Measurements from ENCODE around the gene SH3RF1.
A peak's percentile ranks its signal among the peaks of the same experiment; 100 is the strongest.

The SH3RF1 gene

DNA sequence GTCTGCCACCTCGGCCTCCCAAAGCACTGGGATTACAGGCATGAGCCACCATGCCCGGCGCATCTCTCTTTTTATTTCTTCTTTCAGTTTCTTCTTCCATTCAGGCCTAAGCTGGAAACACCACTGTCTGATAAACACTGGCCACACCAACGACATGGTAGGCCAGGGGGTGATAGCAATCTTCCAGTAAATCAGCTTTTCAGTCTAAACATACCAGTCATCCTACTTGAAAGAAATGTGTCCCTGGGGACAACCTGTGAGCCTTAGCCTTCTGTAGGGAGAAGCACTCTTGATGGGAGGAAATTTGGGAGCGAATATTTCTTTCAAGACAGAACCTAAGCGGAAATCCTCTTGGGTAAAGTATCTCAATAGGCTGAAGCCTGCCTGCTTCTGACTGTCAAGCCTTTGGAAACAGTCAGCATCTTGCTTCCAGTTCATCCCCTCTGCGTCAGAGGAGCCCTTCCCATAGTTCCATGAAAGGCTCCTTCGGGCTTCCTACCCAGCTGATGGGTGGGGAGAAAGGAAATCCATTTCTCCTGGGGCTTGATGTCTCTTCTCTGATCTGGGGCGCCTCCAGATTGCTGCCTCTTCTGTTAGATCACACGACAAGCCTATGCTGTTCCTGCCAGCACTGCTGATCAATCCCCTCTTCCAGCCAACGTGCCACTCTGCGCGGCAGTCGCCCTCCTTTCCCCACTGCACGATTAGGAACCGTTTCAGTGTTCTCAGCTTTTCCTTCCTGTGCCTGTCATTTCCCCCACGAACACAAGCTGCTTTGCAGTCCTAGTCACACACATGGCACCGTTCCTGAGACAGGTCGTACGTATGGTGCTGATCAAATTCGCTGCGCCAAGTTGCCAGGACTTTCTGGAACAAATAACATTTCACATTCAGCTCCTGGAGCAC lies 211.2 kb downstream of the SH3RF1 start:
- no peak overlapping the region for H3K27ac ChIP-seq (ENCODE audit: insufficient read depth in 1 of 2, low read depth in 1 of 2, low read length in 2 of 2, poor library complexity in 1 of 2, severe bottlenecking in 2 of 2)
- CTCF ChIA-PET, result interaction anchor here (0.9 to 1.5 kb wide), 3 partner anchors 9 to 14 kb away, joined by 3 read pairs; no protein-coding TSS in a partner anchor

DNA sequence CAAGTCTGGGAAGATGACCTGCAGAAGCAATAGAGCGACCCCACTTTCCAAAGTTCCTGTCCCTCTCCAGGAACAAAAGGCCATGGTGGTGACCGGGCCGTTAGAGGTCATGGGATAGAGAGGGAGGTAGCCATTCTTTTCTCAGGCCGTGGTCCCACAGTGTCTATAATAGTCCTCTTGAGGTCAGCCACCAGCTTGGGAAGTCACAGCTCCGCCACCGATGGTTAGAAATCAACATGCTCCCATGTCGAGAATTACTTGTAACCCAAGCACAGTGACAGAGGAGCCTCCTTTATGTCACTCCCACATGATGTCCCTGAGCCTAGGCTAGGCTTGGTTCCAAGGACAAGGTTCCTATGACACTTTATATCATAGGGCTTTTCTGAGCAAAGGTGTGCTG lies 212.4 kb downstream of the SH3RF1 start:
- POLR2A ChIA-PET, result no interaction called here
- Histone ChIP-seq H3K4me1 (ENCODE audit: control extremely low read depth in 1 of 4, control insufficient read depth in 4 of 4, insufficient read depth in 4 of 4, low read length in 3 of 4) (peaks cover 0 to 12% (median 9%) of the 10 kb centered on the region in 4 experiments), H3K9me3 (ENCODE audit: control extremely low read depth in 1 of 5, control insufficient read depth in 4 of 5, insufficient read depth in 2 of 5, low read depth in 1 of 5, low read length in 4 of 5) (no peaks in the 10 kb centered on the region), H3K4me3 (ENCODE audit: control insufficient read depth in 1 of 7, extremely low read depth in 1 of 7, insufficient read depth in 4 of 7, low read depth in 2 of 7, low read length in 6 of 7) (no peak overlapping the region), H3K27me3 (replicated peaks in 2 of 5; ENCODE audit: control insufficient read depth in 4 of 5, insufficient read depth in 5 of 5, low read length in 4 of 5) (no peaks in the 10 kb centered on the region), H3K27ac (ENCODE audit: insufficient read depth in 1 of 2, low read depth in 1 of 2, low read length in 2 of 2, poor library complexity in 1 of 2, severe bottlenecking in 2 of 2) (no peak overlapping the region), H3K36me3 (ENCODE audit: control insufficient read depth in 4 of 4, insufficient read depth in 4 of 4, low read length in 3 of 4) (no peaks in the 10 kb centered on the region)
- no peak for DNase-seq
- CTCF ChIA-PET, result no interaction called here
- WGBS (ENCODE audit: insufficient coverage), result 96% methylated on average over 7 of the region's 7 CpGs

More for the DNA sequence above, 211.2 kb downstream of the SH3RF1 start:
- Histone ChIP-seq H3K4me1 (ENCODE audit: control extremely low read depth in 1 of 4, control insufficient read depth in 4 of 4, insufficient read depth in 4 of 4, low read length in 3 of 4) (peaks cover 0 to 12% (median 9%) of the 10 kb centered on the region in 4 experiments), H3K9me3 (ENCODE audit: control extremely low read depth in 1 of 5, control insufficient read depth in 4 of 5, insufficient read depth in 2 of 5, low read depth in 1 of 5, low read length in 4 of 5) (no peaks in the 10 kb centered on the region), H3K4me3 (ENCODE audit: control insufficient read depth in 1 of 7, extremely low read depth in 1 of 7, insufficient read depth in 4 of 7, low read depth in 2 of 7, low read length in 6 of 7) (peak overlapping the region in 1 of 7 experiments; percentile 3), H3K27me3 (replicated peaks in 2 of 5; ENCODE audit: control insufficient read depth in 4 of 5, insufficient read depth in 5 of 5, low read length in 4 of 5) (no peaks in the 10 kb centered on the region), H3K36me3 (ENCODE audit: control insufficient read depth in 4 of 4, insufficient read depth in 4 of 4, low read length in 3 of 4) (no peaks in the 10 kb centered on the region)
- 49% methylated on average over 20 of the region's 22 CpGs for WGBS (ENCODE audit: insufficient coverage)
- POLR2A ChIA-PET, result no interaction called here
- DNase-seq, result peak in 1 of 3 donors; percentile 10

DNA sequence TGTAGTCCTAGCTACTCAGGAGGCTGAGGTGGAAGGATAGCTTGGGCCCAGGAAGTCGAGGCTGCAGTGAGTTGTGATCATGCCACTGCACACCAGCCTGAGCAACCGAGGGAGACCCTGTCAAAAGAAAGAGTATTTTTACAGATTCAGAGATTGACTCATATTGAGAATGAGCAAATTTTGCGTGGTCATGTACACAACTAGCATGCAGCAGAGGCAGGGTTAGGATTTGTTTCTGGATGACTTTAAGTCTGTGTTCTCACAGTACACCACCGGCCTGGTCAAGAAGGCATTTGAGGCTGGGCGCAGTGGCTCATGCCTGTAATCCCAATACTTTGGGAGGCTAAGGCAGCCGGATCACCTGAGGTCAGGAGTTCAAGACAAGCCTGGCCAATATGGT lies 215.9 kb downstream of the SH3RF1 start:
- ChIA-PET POLR2A (no interaction called here), CTCF (no interaction called here)
- Histone ChIP-seq H3K4me3 (ENCODE audit: control insufficient read depth in 1 of 7, extremely low read depth in 1 of 7, insufficient read depth in 4 of 7, low read depth in 2 of 7, low read length in 6 of 7) (no peak overlapping the region), H3K9me3 (ENCODE audit: control extremely low read depth in 1 of 5, control insufficient read depth in 4 of 5, insufficient read depth in 2 of 5, low read depth in 1 of 5, low read length in 4 of 5) (no peaks in the 10 kb centered on the region), H3K36me3 (ENCODE audit: control insufficient read depth in 4 of 4, insufficient read depth in 4 of 4, low read length in 3 of 4) (no peaks in the 10 kb centered on the region), H3K4me1 (ENCODE audit: control extremely low read depth in 1 of 4, control insufficient read depth in 4 of 4, insufficient read depth in 4 of 4, low read length in 3 of 4) (peaks cover 0 to 4% (median 2%) of the 10 kb centered on the region in 4 experiments), H3K27ac (ENCODE audit: insufficient read depth in 1 of 2, low read depth in 1 of 2, low read length in 2 of 2, poor library complexity in 1 of 2, severe bottlenecking in 2 of 2) (no peak overlapping the region), H3K27me3 (replicated peaks in 2 of 5; ENCODE audit: control insufficient read depth in 4 of 5, insufficient read depth in 5 of 5, low read length in 4 of 5) (no peaks in the 10 kb centered on the region)
- DNase-seq, result no peak
- WGBS (ENCODE audit: insufficient coverage), result 93% methylated on average over 6 of the region's 6 CpGs

DNA sequence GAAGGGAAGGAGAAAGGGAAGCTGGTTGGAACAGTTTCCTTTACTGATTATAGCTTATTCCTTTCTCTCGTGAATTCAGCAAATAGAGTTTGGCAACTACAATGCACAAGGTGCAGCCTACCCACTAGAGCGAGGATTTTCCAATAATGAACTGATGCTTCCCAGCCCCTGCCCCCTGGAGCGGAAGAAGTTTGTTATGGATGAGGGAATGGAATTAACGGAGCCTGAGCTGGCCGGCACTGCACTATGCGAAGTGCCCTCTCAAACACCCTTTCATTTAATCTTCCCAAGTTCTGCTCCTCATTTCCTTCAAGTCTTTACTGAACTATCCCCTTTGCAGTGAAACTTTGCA lies 218.2 kb downstream of the SH3RF1 start:
- WGBS (ENCODE audit: insufficient coverage), result 97% methylated on average over 5 of the region's 6 CpGs
- H3K4me1 ChIP-seq (ENCODE audit: control extremely low read depth in 1 of 4, control insufficient read depth in 4 of 4, insufficient read depth in 4 of 4, low read length in 3 of 4), result no peaks in the 10 kb centered on the region
- ChIA-PET CTCF (interaction anchor here (2.5 kb wide), 1 partner anchor 27 kb away, joined by 6 read pairs; no protein-coding TSS in a partner anchor), POLR2A (no interaction called here)
- no peaks in the 10 kb centered on the region for H3K36me3 ChIP-seq (ENCODE audit: control insufficient read depth in 4 of 4, insufficient read depth in 4 of 4, low read length in 3 of 4)
- no peaks in the 10 kb centered on the region for H3K9me3 ChIP-seq (ENCODE audit: control extremely low read depth in 1 of 5, control insufficient read depth in 4 of 5, insufficient read depth in 2 of 5, low read depth in 1 of 5, low read length in 4 of 5)
- no peak overlapping the region for H3K4me3 ChIP-seq (ENCODE audit: control insufficient read depth in 1 of 7, extremely low read depth in 1 of 7, insufficient read depth in 4 of 7, low read depth in 2 of 7, low read length in 6 of 7)
- no peak overlapping the region for H3K27ac ChIP-seq (ENCODE audit: insufficient read depth in 1 of 2, low read depth in 1 of 2, low read length in 2 of 2, poor library complexity in 1 of 2, severe bottlenecking in 2 of 2)
- no peak for DNase-seq
- H3K27me3 ChIP-seq (replicated peaks in 2 of 5; ENCODE audit: control insufficient read depth in 4 of 5, insufficient read depth in 5 of 5, low read length in 4 of 5), result no peaks in the 10 kb centered on the region

DNA sequence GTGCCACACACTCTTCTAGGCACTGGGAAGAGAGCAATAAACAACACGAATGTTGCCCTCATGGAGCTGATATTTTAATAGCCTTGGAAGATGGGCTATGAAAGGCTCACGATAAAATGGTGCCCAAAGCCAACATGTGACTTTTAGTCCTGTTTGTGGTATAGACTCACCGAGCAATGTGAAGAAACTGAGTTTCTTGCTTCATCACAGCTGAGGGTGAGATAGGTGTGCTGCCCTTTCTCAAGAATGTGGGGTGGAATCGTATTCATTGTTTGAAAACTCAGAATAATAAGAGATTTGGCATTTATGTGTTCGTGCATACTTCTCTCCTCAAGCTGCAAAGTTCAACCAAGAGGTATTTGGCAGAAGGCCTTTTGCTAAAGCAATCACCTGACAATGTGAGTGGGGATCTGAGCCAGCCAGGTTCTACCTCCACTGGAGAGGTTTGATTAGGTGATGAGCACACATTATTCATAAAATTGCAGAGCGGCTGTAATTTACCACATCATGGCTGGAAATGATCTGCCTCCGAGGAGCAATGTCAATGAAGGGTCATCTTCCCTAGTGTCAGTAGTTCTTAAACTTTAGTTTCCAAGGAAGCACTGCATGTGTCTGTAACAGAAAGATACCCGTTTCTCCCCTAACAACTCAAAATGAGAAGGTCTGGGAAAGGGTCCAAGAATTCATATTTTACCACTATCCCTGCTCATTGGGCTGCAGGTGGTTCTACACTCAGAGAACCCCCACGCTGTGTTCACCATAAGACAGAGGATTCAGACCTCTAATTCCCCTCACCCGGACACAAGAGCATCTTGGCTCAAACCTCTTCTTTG lies 218.8 kb downstream of the SH3RF1 start:
- ChIA-PET CTCF (interaction anchor here (2.5 kb wide), 1 partner anchor 26 kb away, joined by 6 read pairs; no protein-coding TSS in a partner anchor), POLR2A (no interaction called here)
- H3K27ac ChIP-seq (ENCODE audit: insufficient read depth in 1 of 2, low read depth in 1 of 2, low read length in 2 of 2, poor library complexity in 1 of 2, severe bottlenecking in 2 of 2), result no peak overlapping the region
- H3K4me3 ChIP-seq (ENCODE audit: control insufficient read depth in 1 of 7, extremely low read depth in 1 of 7, insufficient read depth in 4 of 7, low read depth in 2 of 7, low read length in 6 of 7), result no peak overlapping the region
- H3K9me3 ChIP-seq (ENCODE audit: control extremely low read depth in 1 of 5, control insufficient read depth in 4 of 5, insufficient read depth in 2 of 5, low read depth in 1 of 5, low read length in 4 of 5), result no peaks in the 10 kb centered on the region
- no peaks in the 10 kb centered on the region for H3K36me3 ChIP-seq (ENCODE audit: control insufficient read depth in 4 of 4, insufficient read depth in 4 of 4, low read length in 3 of 4)
- DNase-seq, result no peak
- H3K27me3 ChIP-seq (replicated peaks in 2 of 5; ENCODE audit: control insufficient read depth in 4 of 5, insufficient read depth in 5 of 5, low read length in 4 of 5), result no peaks in the 10 kb centered on the region
- WGBS (ENCODE audit: insufficient coverage), result 93% methylated on average over 6 of the region's 10 CpGs
- no peaks in the 10 kb centered on the region for H3K4me1 ChIP-seq (ENCODE audit: control extremely low read depth in 1 of 4, control insufficient read depth in 4 of 4, insufficient read depth in 4 of 4, low read length in 3 of 4)

DNA sequence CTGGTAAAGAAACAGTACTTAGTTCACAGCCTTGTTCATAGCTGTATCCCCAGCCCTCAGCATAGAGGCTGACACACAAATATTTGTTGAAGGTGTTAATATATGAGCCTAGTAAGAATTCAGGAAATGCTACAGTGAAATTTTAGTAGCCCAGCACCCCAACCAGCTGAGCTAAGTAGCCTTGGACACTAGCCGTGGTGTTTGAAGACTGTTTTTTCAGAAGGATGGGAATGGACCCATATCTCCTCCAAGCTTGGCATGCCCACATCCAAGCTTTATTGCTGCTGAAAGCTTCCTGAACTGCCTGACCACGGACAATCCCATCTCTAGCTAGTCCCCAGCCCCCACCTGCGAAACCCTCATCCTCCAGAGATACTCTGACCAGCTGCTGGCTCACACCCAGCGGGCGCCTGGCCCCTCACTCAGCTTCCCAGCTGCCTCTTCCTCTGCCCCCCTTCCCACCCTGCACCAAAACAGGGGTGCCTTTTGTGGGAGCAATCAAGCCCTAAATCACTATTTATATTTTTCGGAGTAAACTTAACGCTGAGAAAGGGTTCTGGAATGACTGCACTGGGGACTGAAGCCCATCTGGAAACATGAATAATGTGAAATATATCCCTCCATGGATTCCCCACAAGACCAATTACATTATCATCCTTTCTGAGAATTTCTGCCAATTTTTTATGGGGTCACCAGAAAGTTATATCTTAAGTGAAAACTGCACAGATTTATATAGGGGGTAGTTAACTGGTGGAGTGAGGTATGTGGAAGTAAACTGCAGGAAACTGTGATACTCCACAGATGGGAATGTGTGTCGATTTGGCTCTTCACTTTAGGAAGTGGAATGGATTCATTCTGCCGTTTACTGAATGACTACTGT lies 219.6 kb downstream of the SH3RF1 start:
- Histone ChIP-seq H3K4me3 (ENCODE audit: control insufficient read depth in 1 of 7, extremely low read depth in 1 of 7, insufficient read depth in 4 of 7, low read depth in 2 of 7, low read length in 6 of 7) (no peak overlapping the region), H3K36me3 (ENCODE audit: control insufficient read depth in 4 of 4, insufficient read depth in 4 of 4, low read length in 3 of 4) (no peaks in the 10 kb centered on the region), H3K9me3 (ENCODE audit: control extremely low read depth in 1 of 5, control insufficient read depth in 4 of 5, insufficient read depth in 2 of 5, low read depth in 1 of 5, low read length in 4 of 5) (no peaks in the 10 kb centered on the region), H3K4me1 (ENCODE audit: control extremely low read depth in 1 of 4, control insufficient read depth in 4 of 4, insufficient read depth in 4 of 4, low read length in 3 of 4) (no peaks in the 10 kb centered on the region), H3K27me3 (replicated peaks in 2 of 5; ENCODE audit: control insufficient read depth in 4 of 5, insufficient read depth in 5 of 5, low read length in 4 of 5) (no peaks in the 10 kb centered on the region), H3K27ac (ENCODE audit: insufficient read depth in 1 of 2, low read depth in 1 of 2, low read length in 2 of 2, poor library complexity in 1 of 2, severe bottlenecking in 2 of 2) (no peak overlapping the region)
- ChIA-PET CTCF (interaction anchor here (2.5 kb wide), 1 partner anchor 25 kb away, joined by 6 read pairs; no protein-coding TSS in a partner anchor), POLR2A (no interaction called here)
- WGBS (ENCODE audit: insufficient coverage), result 89% methylated on average over 5 of the region's 9 CpGs
- DNase-seq, result no peak

Measured in common myeloid progenitor, CD34-positive (primary cell).